Astrocyte (in vitro differentiated cells and primary cell): ENCODE results near the gene DCLRE1A. TPM values are rescaled to one million over a fixed set of nuclear protein-coding genes. Genes with fewer than 3 reads are reported as not detected.

Experiments
- DNase-seq: peaks from one replicate; pipeline ENCODE4 v3.0.0-alpha.2; 2010; ENCODE audit warnings: low read depth
- FAIRE-seq: peaks from 2 replicates; lab custom pipeline; 2011; peaks lifted over from hg19 to GRCh38; lab: Jason Lieb, UNC
- H2AFZ ChIP-seq: 2 replicates; pipeline ENCODE4 v1.6.0; 2012; ENCODE audit warnings: low read depth, low read length, inconsistent platforms
- H3K27ac ChIP-seq: 2 replicates; pipeline ENCODE4 v1.5.1; 2011; ENCODE audit warnings: low read depth, low read length, inconsistent platforms
- H3K27me3 ChIP-seq: 2 replicates; pipeline ENCODE4 v1.6.0; 2011; ENCODE audit warnings: low read length, inconsistent platforms; ENCODE audit not compliant: insufficient read depth
- H3K36me3 ChIP-seq: 2 replicates; pipeline ENCODE4 v1.5.1; 2011; ENCODE audit warnings: low read length, inconsistent platforms; ENCODE audit not compliant: insufficient read depth
- H3K4me1 ChIP-seq: 2 replicates; pipeline ENCODE4 v1.5.1; 2011; ENCODE audit warnings: low read length, inconsistent platforms; ENCODE audit not compliant: insufficient read depth
- H3K4me2 ChIP-seq: 2 replicates; pipeline ENCODE4 v1.6.0; 2012; ENCODE audit warnings: low read length, inconsistent platforms
- H3K4me3 ChIP-seq: 2 replicates; pipeline ENCODE4 v1.5.1; 2011; ENCODE audit warnings: low read depth, mild to moderate bottlenecking, low read length, inconsistent platforms; ENCODE audit not compliant: insufficient read depth
- H3K79me2 ChIP-seq: 2 replicates; pipeline ENCODE4 v1.6.0; 2012; ENCODE audit warnings: mild to moderate bottlenecking, low read length, inconsistent platforms; ENCODE audit not compliant: insufficient read depth
- H3K9ac ChIP-seq: 2 replicates; pipeline ENCODE4 v1.6.0; 2012; ENCODE audit warnings: mild to moderate bottlenecking, low read length, inconsistent platforms
- H3K9me3 ChIP-seq: 2 replicates; pipeline ENCODE4 v1.5.1; 2012; ENCODE audit warnings: low read depth, mild to moderate bottlenecking, low read length, inconsistent platforms; ENCODE audit not compliant: insufficient read depth
- H4K20me1 ChIP-seq: 2 replicates; pipeline ENCODE4 v1.6.0; 2012; ENCODE audit warnings: low read length, inconsistent platforms; ENCODE audit not compliant: insufficient read depth
- H3K27ac Mint-ChIP-seq: one replicate; pipeline ENCODE4 v1.8.0; 2021; ENCODE audit warnings: mild to moderate bottlenecking, mixed read lengths; ENCODE audit not compliant: unreplicated experiment
- H3K27me3 Mint-ChIP-seq: one replicate; pipeline ENCODE4 v1.8.0; 2021; ENCODE audit warnings: low read depth, mixed read lengths; ENCODE audit not compliant: unreplicated experiment
- H3K36me3 Mint-ChIP-seq: one replicate; pipeline ENCODE4 v1.8.0; 2021; ENCODE audit warnings: low read depth, mixed read lengths; ENCODE audit not compliant: unreplicated experiment
- H3K4me1 Mint-ChIP-seq: one replicate; pipeline ENCODE4 v1.8.0; 2021; ENCODE audit warnings: low read depth, mixed read lengths; ENCODE audit not compliant: unreplicated experiment
- H3K4me3 Mint-ChIP-seq: one replicate; pipeline ENCODE4 v1.8.0; 2021; ENCODE audit warnings: mild to moderate bottlenecking, moderate library complexity, mixed read lengths; ENCODE audit not compliant: unreplicated experiment
- H3K9me3 Mint-ChIP-seq: one replicate; pipeline ENCODE4 v1.8.0; 2021; ENCODE audit warnings: mild to moderate bottlenecking, mixed read lengths; ENCODE audit not compliant: unreplicated experiment
- CTCF ChIP-seq: IDR thresholded peaks from 2 replicates; pipeline ENCODE4 v1.5.1; 2011; ENCODE audit warnings: low read depth, mild to moderate bottlenecking, inconsistent platforms, low read length, moderate library complexity; ENCODE audit not compliant: insufficient read depth
- EZH2 ChIP-seq: IDR thresholded peaks from 2 replicates; pipeline ENCODE4 v1.6.1; 2012; ENCODE audit warnings: mild to moderate bottlenecking, low read length, inconsistent platforms; ENCODE audit not compliant: insufficient read depth
- total RNA-seq: library from RNA; stranded (reverse); gene quantifications from 2 replicates; pipeline ENCODE4 v1.2.1, GENCODE V29; 2021

Gene DCLRE1A
- total RNA-seq, 1 donor from 2014 or later = 3.8 TPM

GRCh38 chr10:113889911-113890310 is 36.0 kb upstream of the DCLRE1A start:
- no peak for TF ChIP-seq CTCF
- no peak for TF ChIP-seq EZH2
- no peaks in the 10 kb centered on the region for H3K4me1 ChIP-seq
- Mint-ChIP-seq H3K9me3 (no peaks in the 10 kb centered on the region), H3K27me3 (no peaks in the 10 kb centered on the region), H3K4me1 (no peaks in the 10 kb centered on the region), H3K4me3 (no peak overlapping the region), H3K27ac (no peak overlapping the region), H3K36me3 (no peaks in the 10 kb centered on the region)
- no peak overlapping the region for H3K4me3 ChIP-seq
- H3K9me3 ChIP-seq = no peaks in the 10 kb centered on the region
- DNase-seq (no peak), FAIRE-seq (no peak)
- no peaks in the 10 kb centered on the region for H3K79me2 ChIP-seq
- no peak overlapping the region for H3K9ac ChIP-seq
- H3K27me3 ChIP-seq = no peaks in the 10 kb centered on the region
- no peaks in the 10 kb centered on the region for H3K36me3 ChIP-seq
- H4K20me1 ChIP-seq = no peaks in the 10 kb centered on the region
- H3K27ac ChIP-seq = no peak overlapping the region
- no peak overlapping the region for H3K4me2 ChIP-seq
- no peak overlapping the region for H2AFZ ChIP-seq

- Histone ChIP-seq H3K4me1 (peaks cover 6% of the 10 kb centered on the region), H3K27ac (no peak overlapping the region), H3K36me3 (peaks cover 4% of the 10 kb centered on the region), H3K9me3 (no peaks in the 10 kb centered on the region), H3K79me2 (no peaks in the 10 kb centered on the region), H3K9ac (no peak overlapping the region), H3K4me2 (no peak overlapping the region), H4K20me1 (no peaks in the 10 kb centered on the region), H3K27me3 (no peaks in the 10 kb centered on the region), H2AFZ (no peak overlapping the region), H3K4me3 (no peak overlapping the region)
- FAIRE-seq (no peak), DNase-seq (no peak)
- no peak overlapping the region for H3K4me3 Mint-ChIP-seq
- H3K27ac Mint-ChIP-seq = no peak overlapping the region
- no peaks in the 10 kb centered on the region for H3K36me3 Mint-ChIP-seq
- no peaks in the 10 kb centered on the region for H3K27me3 Mint-ChIP-seq
- TF ChIP-seq CTCF (no peak), EZH2 (no peak)
- peaks cover 3% of the 10 kb centered on the region for H3K4me1 Mint-ChIP-seq
- H3K9me3 Mint-ChIP-seq = peaks cover 2% of the 10 kb centered on the region
These were observed 28.4 kb upstream of the DCLRE1A start for GRCh38 chr10:113882240-113882639.

GRCh38 chr10:113880236-113880635 is 26.4 kb upstream of the DCLRE1A start:
- Mint-ChIP-seq H3K27me3 (no peaks in the 10 kb centered on the region), H3K36me3 (no peaks in the 10 kb centered on the region), H3K9me3 (peaks cover 2% of the 10 kb centered on the region), H3K27ac (no peak overlapping the region), H3K4me1 (peaks cover 3% of the 10 kb centered on the region), H3K4me3 (no peak overlapping the region)
- no peak overlapping the region for H3K27ac ChIP-seq
- H3K4me2 ChIP-seq = no peak overlapping the region
- FAIRE-seq = no peak
- peaks cover 6% of the 10 kb centered on the region for H3K4me1 ChIP-seq
- peak; percentile 58 for DNase-seq
- no peak overlapping the region for H3K9ac ChIP-seq
- no peak for TF ChIP-seq CTCF
- peaks cover 4% of the 10 kb centered on the region for H3K36me3 ChIP-seq
- H2AFZ ChIP-seq = no peak overlapping the region
- H3K79me2 ChIP-seq = no peaks in the 10 kb centered on the region
- H3K4me3 ChIP-seq = no peak overlapping the region
- no peaks in the 10 kb centered on the region for H3K9me3 ChIP-seq
- no peaks in the 10 kb centered on the region for H3K27me3 ChIP-seq
- peaks cover 5% of the 10 kb centered on the region for H4K20me1 ChIP-seq
